Activated T-helper 1 cell treated with Interleukin-2 at 50 U/mL for 16 hours (primary cell): ENCODE results near the gene ADPRHL1.

Experiments used
- DNase-seq: peaks from one replicate; pipeline ENCODE4 v3.0.0-alpha.2; 2020; ENCODE audit warnings: low read depth

ADPRHL1 gene

GRCh38 chr13:113432506-113433270 lies 20.6 kb downstream of the ADPRHL1 start:
- no peak for DNase-seq

- no peak for DNase-seq
Observed at GRCh38 chr13:113431171-113431570, 22.1 kb downstream of the ADPRHL1 start.

GRCh38 chr13:113430378-113431110 lies 22.7 kb downstream of the ADPRHL1 start:
- no peak for DNase-seq

- DNase-seq: no peak
Observed at GRCh38 chr13:113429608-113429985, 23.7 kb downstream of the ADPRHL1 start.

GRCh38 chr13:113428871-113429607 lies 24.2 kb downstream of the ADPRHL1 start:
- DNase-seq: no peak

- no peak for DNase-seq
Observed at GRCh38 chr13:113428469-113428865, 24.8 kb downstream of the ADPRHL1 start.

GRCh38 chr13:113427562-113428468 lies 25.5 kb downstream of the ADPRHL1 start:
- DNase-seq: no peak

GRCh38 chr13:113426591-113426986 lies 26.7 kb downstream of the ADPRHL1 start:
- no peak for DNase-seq

GRCh38 chr13:113425941-113426590 lies 27.2 kb downstream of the ADPRHL1 start:
- DNase-seq: no peak

GRCh38 chr13:113423520-113424163 lies 29.6 kb downstream of the ADPRHL1 start:
- DNase-seq: no peak

- no peak for DNase-seq
Observed at GRCh38 chr13:113422807-113423519, 30.3 kb downstream of the ADPRHL1 start.

- DNase-seq: no peak
Observed at GRCh38 chr13:113421673-113422270, 31.5 kb downstream of the ADPRHL1 start.

- no peak for DNase-seq
Observed at GRCh38 chr13:113420833-113421600, 32.3 kb downstream of the ADPRHL1 start.

GRCh38 chr13:113420232-113420631 lies 33.1 kb downstream of the ADPRHL1 start:
- DNase-seq: no peak

- no peak for DNase-seq
Observed at GRCh38 chr13:113419531-113420193, 33.6 kb downstream of the ADPRHL1 start.

- no peak for DNase-seq
Observed at GRCh38 chr13:113418722-113419049, 34.6 kb downstream of the ADPRHL1 start.

- DNase-seq: no peak
Observed at GRCh38 chr13:113417836-113418721, 35.2 kb downstream of the ADPRHL1 start.
